GM08714 (cell line): ENCODE results near the gene CLIC6.

Experiments used
- H3K4me3 ChIP-seq: fragments of 200-500 bp; sonication (Bioruptor generic); 2 replicates; pipeline ENCODE4 v1.5.1; 2014; ENCODE audit warnings: mild to moderate bottlenecking, low read length, inconsistent platforms
- ZNF274 ChIP-seq: IDR thresholded peaks from 2 replicates; pipeline ENCODE4 v1.6.1; 2012; ENCODE audit warnings: mild to moderate bottlenecking, low read depth, low read length

The CLIC6 gene

DNA sequence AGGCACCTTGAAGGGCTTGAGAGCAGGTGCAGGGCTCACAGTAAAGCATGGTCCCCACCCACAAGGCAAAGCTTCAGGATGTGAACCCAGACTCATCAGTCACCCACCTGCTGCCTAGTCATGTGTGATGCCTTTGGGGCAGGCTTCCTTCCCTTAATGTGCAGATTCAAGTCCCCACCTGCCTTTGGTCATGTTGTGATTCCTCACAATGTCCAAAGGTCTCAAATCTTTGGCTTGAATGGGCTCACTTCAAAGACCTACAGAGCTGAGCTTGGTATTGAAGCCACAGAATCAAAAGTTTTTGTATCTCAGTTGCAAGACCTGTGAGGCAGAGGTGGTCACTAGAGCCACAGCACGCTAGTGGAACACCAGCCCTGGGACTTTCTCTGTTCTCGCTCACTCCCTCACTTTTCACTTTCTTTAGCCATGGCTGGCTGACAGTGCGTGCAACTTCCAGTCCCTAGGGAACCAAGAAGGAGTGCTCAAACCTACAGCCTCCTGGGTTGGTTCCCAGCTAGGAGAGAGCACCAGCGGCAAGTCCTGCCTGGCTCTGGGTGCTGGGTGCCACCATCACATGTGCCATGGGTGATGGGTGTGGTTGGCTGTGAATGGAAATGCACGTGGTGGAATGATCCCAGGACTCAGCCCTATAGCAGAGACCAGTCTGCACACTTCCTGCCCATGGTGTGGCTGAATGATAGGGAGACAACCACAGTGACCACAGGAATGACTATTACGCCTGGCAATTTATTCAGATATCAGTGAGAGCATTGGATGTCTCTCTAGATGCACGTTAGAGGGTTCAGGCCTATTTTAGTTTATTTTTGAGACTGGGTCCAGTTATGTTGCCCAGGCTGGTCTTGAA is 26.4 kb upstream of the CLIC6 start:
- TF ChIP-seq ZNF274: no peak
- H3K4me3 ChIP-seq: no peak overlapping the region

DNA sequence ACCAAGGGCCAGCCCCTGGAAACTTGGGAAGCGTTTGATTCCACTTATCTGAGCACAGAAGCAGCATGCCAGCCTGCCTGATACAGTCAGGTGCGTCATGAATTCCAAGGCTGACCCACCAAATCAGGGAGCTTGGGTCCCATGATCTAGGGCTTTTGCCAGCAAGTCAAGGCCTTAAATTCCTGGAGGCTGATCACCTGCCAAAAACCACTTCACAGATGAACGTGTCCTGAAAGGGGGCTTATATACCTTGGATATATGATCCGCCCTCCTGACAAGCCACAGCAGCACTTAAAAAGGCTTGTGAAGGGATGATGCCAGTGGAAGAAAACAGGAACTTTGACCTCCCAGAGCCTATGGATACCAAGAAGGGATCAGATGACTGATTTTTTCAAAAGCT is 24.0 kb upstream of the CLIC6 start:
- no peak overlapping the region for H3K4me3 ChIP-seq
- no peak for TF ChIP-seq ZNF274

DNA sequence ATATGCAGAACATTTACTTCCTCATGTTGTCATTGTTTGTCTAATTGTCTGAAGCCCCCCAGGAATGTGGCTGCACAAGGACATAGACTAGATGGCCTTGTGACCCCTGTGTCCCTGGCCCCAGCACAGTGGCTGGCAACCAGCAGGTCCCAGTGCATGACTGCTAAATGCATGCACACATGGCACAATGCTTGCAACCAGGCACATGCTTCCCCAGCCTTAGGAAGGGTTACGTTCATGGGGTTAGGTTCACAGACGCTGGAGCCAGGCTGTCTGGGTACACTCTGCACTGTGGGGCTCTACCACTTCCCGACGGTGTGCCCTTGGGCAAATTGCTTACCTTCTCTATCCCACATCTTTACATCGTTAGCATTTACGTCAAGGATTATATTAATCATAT is 21.2 kb upstream of the CLIC6 start:
- no peak for TF ChIP-seq ZNF274
- H3K4me3 ChIP-seq: no peak overlapping the region

DNA sequence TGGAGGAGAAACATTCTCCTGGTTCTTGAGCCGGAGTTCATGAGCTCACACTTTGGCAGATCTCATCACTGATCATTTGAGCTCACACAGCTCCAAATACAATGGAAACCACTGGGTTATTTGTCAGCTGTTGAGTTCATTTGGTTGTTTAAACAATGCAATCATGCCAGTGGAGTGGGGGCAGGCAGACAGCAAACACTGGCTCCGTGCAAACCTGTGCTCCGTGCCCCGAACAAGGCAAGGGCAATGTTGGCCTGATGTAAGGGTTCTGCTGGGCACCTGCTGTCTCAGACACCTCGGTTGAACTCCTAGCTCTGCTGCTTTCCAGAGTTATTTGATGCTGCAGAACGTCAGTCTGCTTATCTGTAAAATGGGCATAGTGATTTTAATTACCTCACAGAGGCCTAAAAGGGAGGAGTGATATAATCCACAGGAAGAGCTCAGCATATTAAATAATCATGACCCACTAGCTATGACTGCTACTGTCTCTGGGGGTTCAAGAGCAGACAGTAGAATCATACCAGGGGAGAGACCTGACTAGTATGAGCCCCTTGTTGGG is 20.0 kb upstream of the CLIC6 start:
- no peak for TF ChIP-seq ZNF274
- no peak overlapping the region for H3K4me3 ChIP-seq

DNA sequence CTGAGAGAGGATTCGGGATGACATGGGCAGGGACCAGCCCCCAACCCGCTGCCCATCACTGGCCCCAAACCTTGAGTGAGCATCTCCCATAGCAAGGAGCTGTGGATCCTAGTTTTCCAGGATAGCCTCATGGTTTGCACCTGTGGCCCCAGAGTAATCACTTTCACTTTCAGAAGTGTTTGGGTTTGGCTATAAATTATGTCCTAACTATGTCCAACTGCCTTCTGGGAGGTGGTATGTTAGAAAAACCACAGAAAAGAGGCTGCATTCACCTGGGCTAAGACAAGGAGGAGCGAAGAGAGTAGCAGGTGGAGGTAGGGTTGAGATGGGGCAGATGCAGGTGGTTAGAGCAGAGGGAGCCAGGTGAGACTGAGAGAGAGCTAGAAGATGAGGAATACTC is 19.4 kb upstream of the CLIC6 start:
- no peak overlapping the region for H3K4me3 ChIP-seq
- TF ChIP-seq ZNF274: no peak

DNA sequence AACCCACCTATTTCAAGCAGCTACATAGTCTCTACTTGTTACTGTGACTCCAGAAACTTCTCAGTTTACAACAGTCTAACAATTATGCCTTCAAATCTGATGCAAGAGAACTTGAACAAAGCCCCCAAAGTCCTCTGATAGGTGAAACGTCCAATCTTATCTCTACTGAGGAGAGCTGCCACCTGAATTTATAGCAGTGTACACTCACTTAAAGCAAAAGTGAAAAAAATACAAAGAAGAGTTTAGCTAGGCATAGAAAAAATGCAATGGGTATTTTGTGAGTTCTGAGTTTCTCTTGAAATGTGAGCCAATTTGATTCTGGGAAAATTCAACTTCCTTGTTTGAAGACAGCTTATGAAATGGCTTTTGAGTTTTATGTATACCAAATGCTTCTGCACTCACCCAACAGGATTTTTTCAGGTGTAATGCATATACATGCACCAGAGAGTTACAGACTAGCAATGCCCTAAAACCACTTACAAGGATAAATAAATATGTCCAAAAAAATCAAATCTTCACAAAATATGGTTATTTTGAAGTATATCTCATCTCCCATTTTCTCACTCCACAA is 17.8 kb upstream of the CLIC6 start:
- no peak for TF ChIP-seq ZNF274
- H3K4me3 ChIP-seq: no peak overlapping the region

DNA sequence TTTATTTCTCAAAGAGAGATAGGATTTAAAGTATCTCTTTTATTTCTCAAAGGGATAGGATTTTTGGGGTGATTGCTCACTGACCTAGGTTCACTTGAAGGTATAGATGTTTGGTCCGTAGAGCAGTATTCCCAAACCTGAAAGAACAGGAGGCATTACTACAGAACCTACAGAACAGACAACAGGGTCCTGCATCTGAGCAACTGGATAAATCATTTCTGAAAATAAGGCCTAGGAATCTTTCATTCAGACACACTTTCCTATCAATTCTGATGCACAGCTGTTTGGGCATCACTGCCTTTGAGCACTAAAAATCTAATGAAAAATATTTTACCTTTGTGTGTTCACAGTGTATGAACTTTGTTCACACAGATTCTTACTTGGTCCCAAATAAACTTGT is 17.2 kb upstream of the CLIC6 start:
- no peak overlapping the region for H3K4me3 ChIP-seq
- TF ChIP-seq ZNF274: no peak

DNA sequence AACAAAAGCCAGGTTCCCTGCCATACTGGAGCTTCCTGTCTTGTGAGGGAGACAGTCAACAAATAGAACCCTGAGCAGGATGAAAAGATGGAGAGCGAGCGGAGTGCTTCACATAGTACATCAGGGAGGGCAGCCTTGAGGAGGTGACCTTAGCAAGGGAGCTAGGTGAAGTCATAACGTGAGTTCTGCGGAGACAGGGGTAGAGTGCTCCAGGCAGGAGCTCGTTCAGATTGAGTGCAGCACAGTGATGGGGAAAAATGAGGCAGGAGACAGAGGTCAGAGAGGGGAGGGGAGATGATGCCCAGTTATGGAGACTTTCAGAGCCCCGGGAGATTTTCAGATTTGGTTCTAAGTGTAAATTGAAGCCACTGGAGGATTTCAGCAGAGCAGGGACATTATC is 15.3 kb upstream of the CLIC6 start:
- TF ChIP-seq ZNF274: no peak

DNA sequence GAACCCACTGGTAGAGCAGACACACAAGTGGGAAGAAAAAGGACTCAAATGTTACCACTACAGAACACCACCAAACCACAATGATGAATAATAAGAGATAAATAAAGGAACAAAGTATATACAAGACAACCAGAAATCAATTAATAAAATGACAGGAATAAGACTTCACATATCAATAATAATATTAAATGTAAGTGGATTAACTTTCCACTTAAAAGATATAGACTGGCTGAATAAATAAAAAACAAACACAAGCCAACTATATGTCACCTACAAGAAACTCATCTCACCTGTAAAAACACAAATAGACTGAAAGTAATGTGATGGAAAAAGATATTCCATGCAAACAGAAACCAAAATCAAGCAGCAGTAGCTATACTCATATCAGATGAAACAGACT is 6.9 kb upstream of the CLIC6 start:
- no peak for TF ChIP-seq ZNF274

More for the DNA sequence above, 15.3 kb upstream of the CLIC6 start:
- no peak overlapping the region for H3K4me3 ChIP-seq

DNA sequence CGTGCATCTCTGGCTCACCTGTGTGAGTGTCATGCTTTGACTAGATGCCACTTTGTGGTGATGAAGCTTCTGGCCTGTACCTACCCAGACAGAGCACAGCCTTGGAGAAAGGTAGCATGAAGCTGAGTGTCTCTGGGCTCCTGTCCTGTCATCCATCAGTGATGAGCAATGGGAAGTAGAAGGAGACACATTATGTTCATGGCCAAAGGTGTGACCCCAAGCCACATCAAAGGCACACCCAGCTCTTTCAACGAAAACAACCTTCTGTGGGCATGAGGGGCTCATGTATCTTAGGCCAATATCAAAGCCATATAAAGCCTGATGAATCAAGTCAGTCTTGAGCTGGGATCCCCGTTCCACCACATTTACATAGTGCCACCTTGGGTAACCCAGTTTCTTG is 1.0 kb upstream of the CLIC6 start:
- no peak for TF ChIP-seq ZNF274
- no peak overlapping the region for H3K4me3 ChIP-seq

More for the DNA sequence above, 6.9 kb upstream of the CLIC6 start:
- H3K4me3 ChIP-seq: no peak overlapping the region

DNA sequence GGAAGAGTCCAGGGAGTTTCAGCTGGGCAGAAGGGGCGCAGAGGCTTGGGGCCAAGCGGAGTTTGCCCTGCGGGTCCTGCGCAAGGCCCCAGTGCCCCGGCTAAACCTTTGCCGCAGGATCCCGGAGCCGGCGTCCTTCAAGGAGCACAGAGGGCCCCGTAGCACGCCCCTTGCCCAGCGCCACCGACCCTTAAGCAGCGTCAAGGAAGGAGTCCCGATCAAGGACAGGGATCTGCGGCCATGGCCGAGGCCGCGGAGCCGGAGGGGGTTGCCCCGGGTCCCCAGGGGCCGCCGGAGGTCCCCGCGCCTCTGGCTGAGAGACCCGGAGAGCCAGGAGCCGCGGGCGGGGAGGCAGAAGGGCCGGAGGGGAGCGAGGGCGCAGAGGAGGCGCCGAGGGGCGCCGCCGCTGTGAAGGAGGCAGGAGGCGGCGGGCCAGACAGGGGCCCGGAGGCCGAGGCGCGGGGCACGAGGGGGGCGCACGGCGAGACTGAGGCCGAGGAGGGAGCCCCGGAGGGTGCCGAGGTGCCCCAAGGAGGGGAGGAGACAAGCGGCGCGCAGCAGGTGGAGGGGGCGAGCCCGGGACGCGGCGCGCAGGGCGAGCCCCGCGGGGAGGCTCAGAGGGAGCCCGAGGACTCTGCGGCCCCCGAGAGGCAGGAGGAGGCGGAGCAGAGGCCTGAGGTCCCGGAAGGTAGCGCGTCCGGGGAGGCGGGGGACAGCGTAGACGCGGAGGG is 520 bp downstream of the CLIC6 start:
- no peak for TF ChIP-seq ZNF274
- H3K4me3 ChIP-seq: peak overlapping the region; percentile 66; the same call in 1 of the 2 replicates

DNA sequence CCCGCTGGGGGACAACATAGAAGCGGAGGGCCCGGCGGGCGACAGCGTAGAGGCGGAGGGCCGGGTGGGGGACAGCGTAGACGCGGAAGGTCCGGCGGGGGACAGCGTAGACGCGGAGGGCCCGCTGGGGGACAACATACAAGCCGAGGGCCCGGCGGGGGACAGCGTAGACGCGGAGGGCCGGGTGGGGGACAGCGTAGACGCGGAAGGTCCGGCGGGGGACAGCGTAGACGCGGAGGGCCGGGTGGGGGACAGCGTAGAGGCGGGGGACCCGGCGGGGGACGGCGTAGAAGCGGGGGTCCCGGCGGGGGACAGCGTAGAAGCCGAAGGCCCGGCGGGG is 1.1 kb downstream of the CLIC6 start:
- H3K4me3 ChIP-seq: peak overlapping the region; percentile 66; the same call in 1 of the 2 replicates

DNA sequence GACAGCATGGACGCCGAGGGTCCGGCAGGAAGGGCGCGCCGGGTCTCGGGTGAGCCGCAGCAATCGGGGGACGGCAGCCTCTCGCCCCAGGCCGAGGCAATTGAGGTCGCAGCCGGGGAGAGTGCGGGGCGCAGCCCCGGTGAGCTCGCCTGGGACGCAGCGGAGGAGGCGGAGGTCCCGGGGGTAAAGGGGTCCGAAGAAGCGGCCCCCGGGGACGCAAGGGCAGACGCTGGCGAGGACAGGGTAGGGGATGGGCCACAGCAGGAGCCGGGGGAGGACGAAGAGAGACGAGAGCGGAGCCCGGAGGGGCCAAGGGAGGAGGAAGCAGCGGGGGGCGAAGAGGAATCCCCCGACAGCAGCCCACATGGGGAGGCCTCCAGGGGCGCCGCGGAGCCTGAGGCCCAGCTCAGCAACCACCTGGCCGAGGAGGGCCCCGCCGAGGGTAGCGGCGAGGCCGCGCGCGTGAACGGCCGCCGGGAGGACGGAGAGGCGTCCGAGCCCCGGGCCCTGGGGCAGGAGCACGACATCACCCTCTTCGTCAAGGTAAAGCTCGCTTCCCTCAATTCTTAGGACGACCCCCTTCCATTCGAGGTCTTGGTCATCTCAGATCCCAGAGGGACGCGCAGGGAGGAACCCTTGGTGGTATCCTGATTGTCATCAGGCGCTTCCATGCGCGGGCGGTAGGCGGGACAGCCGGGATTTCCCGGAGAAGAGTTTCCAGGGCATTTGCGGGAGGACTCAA is 1.6 kb downstream of the CLIC6 start:
- H3K4me3 ChIP-seq: peak overlapping the region; percentile 66; the same call in 1 of the 2 replicates
- TF ChIP-seq ZNF274: no peak

DNA sequence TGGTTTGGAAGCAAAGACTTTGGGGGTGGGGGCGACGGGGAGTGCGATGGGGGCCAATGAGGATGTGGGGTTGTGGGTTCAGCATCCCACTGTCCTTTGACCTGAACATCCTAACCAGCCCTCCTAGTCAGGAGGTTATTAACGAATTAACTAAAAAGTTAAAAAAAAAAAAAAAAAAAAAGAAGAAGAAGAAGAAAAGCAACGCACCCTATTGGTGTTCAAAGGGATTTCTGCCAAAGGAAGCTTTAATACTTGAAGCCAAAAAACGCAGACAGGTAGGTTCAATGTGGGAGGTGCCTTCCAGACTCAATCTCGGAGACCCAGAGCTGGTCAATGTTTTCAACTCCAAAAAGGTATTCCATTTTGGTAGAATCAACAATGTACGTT is 2.2 kb downstream of the CLIC6 start:
- H3K4me3 ChIP-seq: peak overlapping the region; percentile 66; the same call in 1 of the 2 replicates
- TF ChIP-seq ZNF274: no peak
